ENCODE data around the gene EME2.

DNA sequence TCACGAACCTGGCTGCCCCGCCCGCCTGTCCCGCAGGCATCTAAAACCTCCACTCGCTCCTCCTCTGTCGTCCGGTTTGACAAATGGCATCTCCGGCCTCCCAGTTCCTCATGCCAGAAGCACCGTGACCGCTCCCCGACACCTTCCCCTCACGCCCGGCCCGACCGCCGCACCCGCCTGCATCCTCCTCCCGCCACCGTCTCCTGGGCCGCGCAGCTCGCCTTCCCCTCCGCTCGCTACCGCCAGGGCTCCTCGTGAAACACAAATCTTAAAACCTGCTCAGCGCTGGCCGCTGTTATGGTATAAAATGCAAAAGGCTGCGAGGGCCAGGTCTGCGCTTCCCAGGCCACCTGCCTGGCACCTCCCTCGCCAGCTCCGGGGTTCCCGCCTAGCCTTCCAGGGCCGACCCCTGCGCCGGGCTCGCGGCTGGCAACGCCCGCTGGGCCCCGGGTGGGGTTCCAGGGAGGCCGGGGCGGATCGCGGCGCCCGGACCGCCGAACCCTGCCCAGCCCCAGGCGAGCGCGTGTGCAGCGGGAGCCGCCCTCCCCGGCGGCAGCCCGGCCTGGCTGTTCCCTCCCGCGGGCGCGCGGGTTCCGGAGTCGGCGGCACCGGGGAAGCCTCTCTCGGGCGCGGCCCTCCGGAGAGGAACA is 9.3 kb downstream of the EME2 start:
- TF ChIP-seq, protein P1, sequence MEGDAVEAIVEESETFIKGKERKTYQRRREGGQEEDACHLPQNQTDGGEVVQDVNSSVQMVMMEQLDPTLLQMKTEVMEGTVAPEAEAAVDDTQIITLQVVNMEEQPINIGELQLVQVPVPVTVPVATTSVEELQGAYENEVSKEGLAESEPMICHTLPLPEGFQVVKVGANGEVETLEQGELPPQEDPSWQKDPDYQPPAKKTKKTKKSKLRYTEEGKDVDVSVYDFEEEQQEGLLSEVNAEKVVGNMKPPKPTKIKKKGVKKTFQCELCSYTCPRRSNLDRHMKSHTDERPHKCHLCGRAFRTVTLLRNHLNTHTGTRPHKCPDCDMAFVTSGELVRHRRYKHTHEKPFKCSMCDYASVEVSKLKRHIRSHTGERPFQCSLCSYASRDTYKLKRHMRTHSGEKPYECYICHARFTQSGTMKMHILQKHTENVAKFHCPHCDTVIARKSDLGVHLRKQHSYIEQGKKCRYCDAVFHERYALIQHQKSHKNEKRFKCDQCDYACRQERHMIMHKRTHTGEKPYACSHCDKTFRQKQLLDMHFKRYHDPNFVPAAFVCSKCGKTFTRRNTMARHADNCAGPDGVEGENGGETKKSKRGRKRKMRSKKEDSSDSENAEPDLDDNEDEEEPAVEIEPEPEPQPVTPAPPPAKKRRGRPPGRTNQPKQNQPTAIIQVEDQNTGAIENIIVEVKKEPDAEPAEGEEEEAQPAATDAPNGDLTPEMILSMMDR (conservative IDR thresholded peaks at IDR 0.05 in 1 of 2, IDR thresholded peaks at IDR 0.05 in 1 of 2; ENCODE audit: low read depth in 1 of 2, low read length in 2 of 2), result peak in 1 of 2 donors; percentile 5
- no peak for TF ChIP-seq EZH2 (IDR thresholded peaks at IDR 0.05; ENCODE audit: low read length, missing control alignments)
